Activated T-cell treated with anti-CD3 and anti-CD28 coated beads for 24 hours (primary cell): Measurements from ENCODE around the gene CCNE1.
"Not testable (repeated sequence)": the region's sequence is repeated elsewhere in the genome, so short reads cannot be mapped to it uniquely, and the experiment has no call there.

Experiments
- DNase-seq: peaks from one replicate; pipeline ENCODE4 v3.0.0-alpha.2; 2020; ENCODE audit warnings: low read depth

The CCNE1 gene

GRCh38 chr19:29787281-29787680 is 24.5 kb upstream of the CCNE1 start:
- DNase-seq, result no peak

- no peak for DNase-seq
These were observed 22.8 kb upstream of the CCNE1 start for GRCh38 chr19:29789007-29789406.

GRCh38 chr19:29793116-29793727 is 18.6 kb upstream of the CCNE1 start:
- DNase-seq, result no peak

- not testable (repeated sequence) for DNase-seq
These were observed 17.3 kb upstream of the CCNE1 start for GRCh38 chr19:29794490-29794889.

GRCh38 chr19:29795461-29796172 is 16.2 kb upstream of the CCNE1 start:
- DNase-seq, result no peak

- no peak for DNase-seq
These were observed 15.6 kb upstream of the CCNE1 start for GRCh38 chr19:29796173-29796573.

- no peak for DNase-seq
These were observed 12.9 kb upstream of the CCNE1 start for GRCh38 chr19:29798774-29799497.

- no peak for DNase-seq
These were observed 11.5 kb upstream of the CCNE1 start for GRCh38 chr19:29800100-29800825.

GRCh38 chr19:29803951-29804350 is 7.8 kb upstream of the CCNE1 start:
- DNase-seq, result not testable (repeated sequence)

- DNase-seq, result no peak
These were observed 7.3 kb upstream of the CCNE1 start for GRCh38 chr19:29804493-29804892.

GRCh38 chr19:29805031-29805965 is 6.5 kb upstream of the CCNE1 start:
- no peak for DNase-seq

GRCh38 chr19:29806098-29806866 is 5.5 kb upstream of the CCNE1 start:
- no peak for DNase-seq

- no peak for DNase-seq
These were observed 4.6 kb upstream of the CCNE1 start for GRCh38 chr19:29807178-29807577.

- no peak for DNase-seq
These were observed 3.9 kb upstream of the CCNE1 start for GRCh38 chr19:29807870-29808405.

GRCh38 chr19:29809795-29810503 is 1.8 kb upstream of the CCNE1 start:
- no peak for DNase-seq

- no peak for DNase-seq
These were observed 1.3 kb upstream of the CCNE1 start for GRCh38 chr19:29810504-29810871.

- no peak for DNase-seq
These were observed 489 bp downstream of the CCNE1 start for GRCh38 chr19:29812080-29812880.

- no peak for DNase-seq
These were observed 1.1 kb downstream of the CCNE1 start for GRCh38 chr19:29812881-29813275.

GRCh38 chr19:29813642-29814041 is 1.9 kb downstream of the CCNE1 start:
- no peak for DNase-seq
